Fibroblast of lung (primary cell): ENCODE data around the gene CHCHD1. TPM values are rescaled to one million over a fixed set of nuclear protein-coding genes. Genes with fewer than 3 reads are reported as not detected.
A peak's percentile ranks its signal among the peaks of the same experiment; 100 is the strongest.

Experiments
- DNase-seq, 2 donors: peaks; one replicate each; pipeline versions ENCODE4 v3.0.0 to v3.0.0-alpha.2; 2010; ENCODE audit warnings: low read depth in 2 of 2
- H2AFZ ChIP-seq: 2 replicates; pipeline ENCODE4 v1.5.1; 2012; ENCODE audit warnings: low read length, control low read depth, inconsistent platforms
- H3K27ac ChIP-seq: 2 replicates; pipeline ENCODE4 v1.5.1; 2011; ENCODE audit warnings: low read length, control low read depth; ENCODE audit not compliant: insufficient read depth
- H3K27me3 ChIP-seq: 2 replicates; pipeline ENCODE4 v1.5.1; 2011; ENCODE audit warnings: mild to moderate bottlenecking, low read length; ENCODE audit not compliant: control insufficient read depth, insufficient read depth
- H3K36me3 ChIP-seq: 2 replicates; pipeline ENCODE4 v1.5.1; 2011; ENCODE audit warnings: low read length; ENCODE audit not compliant: control insufficient read depth, insufficient read depth
- H3K4me1 ChIP-seq: 2 replicates; pipeline ENCODE4 v1.5.1; 2011; ENCODE audit warnings: low read length; ENCODE audit not compliant: control insufficient read depth, insufficient read depth; ENCODE audit errors: extremely low read depth
- H3K4me2 ChIP-seq: 2 replicates; pipeline ENCODE4 v1.5.1; 2011; ENCODE audit warnings: low read length, control low read depth; ENCODE audit not compliant: insufficient read depth; ENCODE audit errors: extremely low read depth
- H3K4me3 ChIP-seq, 4 experiments: fragments of 200-600 bp in 1 of 4; sonication (generic) in 1 of 4; replicated peaks in 1 of 4; 2 replicates each; pipeline ENCODE4 v1.5.1; 2011 to 2016; ENCODE audit warnings: low read length in 4 of 4, low read depth in 3 of 4, mild to moderate bottlenecking in 3 of 4, control low read depth in 2 of 4, inconsistent platforms in 1 of 4, mixed read lengths in 1 of 4; ENCODE audit not compliant: insufficient read depth in 1 of 4; ENCODE audit errors: control extremely low read depth in 1 of 4
- H3K79me2 ChIP-seq: 2 replicates; pipeline ENCODE4 v1.5.1; 2012; ENCODE audit warnings: mild to moderate bottlenecking, low read length, inconsistent platforms; ENCODE audit not compliant: control insufficient read depth, insufficient read depth
- H3K9ac ChIP-seq: 2 replicates; pipeline ENCODE4 v1.5.1; 2011; ENCODE audit warnings: mild to moderate bottlenecking, low read length, control low read depth; ENCODE audit not compliant: insufficient read depth
- H3K9me3 ChIP-seq: 2 replicates; pipeline ENCODE4 v1.5.1; 2012; ENCODE audit warnings: low read depth, low read length; ENCODE audit not compliant: control insufficient read depth, insufficient read depth
- H4K20me1 ChIP-seq: 2 replicates; pipeline ENCODE4 v1.5.1; 2011; ENCODE audit warnings: low read length; ENCODE audit not compliant: control insufficient read depth, insufficient read depth; ENCODE audit errors: extremely low read depth
- CTCF ChIP-seq, 2 donors: IDR thresholded peaks in 1 of 2; conservative IDR thresholded peaks in 1 of 2; 1 replicate in 1 of 2; 2 replicates in 1 of 2; pipeline ENCODE4 v1.5.1; 2011 to 2012; ENCODE audit warnings: low read length in 2 of 2, control low read depth in 1 of 2, inconsistent platforms in 1 of 2, low read depth in 1 of 2, mild to moderate bottlenecking in 1 of 2
- EZH2 ChIP-seq: IDR thresholded peaks from 2 replicates; pipeline ENCODE4 v1.5.1; 2012; ENCODE audit warnings: low read length, control low read depth, mild to moderate bottlenecking; ENCODE audit errors: missing control alignments
- polyA plus RNA-seq, 2 donors: library from polyadenylated mRNA; depleted of rRNA in 1 of 2; stranded (reverse) in 1 of 2; unstranded in 1 of 2; fragments of >200 nt; gene quantifications; 2 replicates each; pipeline ENCODE4 v1.2.1, GENCODE V29; 2011 to 2012; ENCODE audit warnings: missing spikeins in 1 of 2
- total RNA-seq: library from RNA; depleted of rRNA; stranded (reverse); fragments of >200 nt; gene quantifications from 2 replicates; pipeline ENCODE4 v1.2.1, GENCODE V29; 2014

The CHCHD1 gene
- total and polyA plus RNA-seq, 2 donors (not counting 1 experiment from before 2014, with no cell fraction given) = 21.3 to 31.0 TPM

GRCh38 chr10:73742454-73742734, 39.5 kb upstream of the CHCHD1 start:
- no peak overlapping the region for H3K4me3 ChIP-seq
- no peaks in the 10 kb centered on the region for H3K9me3 ChIP-seq
- DNase-seq = no peak
- H3K4me2 ChIP-seq = no peak overlapping the region
- peaks cover 8% of the 10 kb centered on the region for H3K36me3 ChIP-seq
- TF ChIP-seq CTCF (conservative IDR thresholded peaks at IDR 0.05 in 1 of 2, IDR thresholded peaks at IDR 0.05 in 1 of 2; ENCODE audit: low read depth in 1 of 2, low read length in 2 of 2) = no peak
- TF ChIP-seq EZH2 = no peak
- no peaks in the 10 kb centered on the region for H3K27me3 ChIP-seq
- H3K4me1 ChIP-seq = no peaks in the 10 kb centered on the region
- H2AFZ ChIP-seq = no peak overlapping the region
- H4K20me1 ChIP-seq = no peaks in the 10 kb centered on the region
- no peak overlapping the region for H3K9ac ChIP-seq
- H3K27ac ChIP-seq = no peak overlapping the region
- peaks cover 42% of the 10 kb centered on the region for H3K79me2 ChIP-seq

GRCh38 chr10:73743327-73743904, 38.4 kb upstream of the CHCHD1 start:
- peak overlapping the region; percentile 70 for H3K4me2 ChIP-seq
- H3K27ac ChIP-seq = peak overlapping the region; percentile 93
- H3K27me3 ChIP-seq = no peaks in the 10 kb centered on the region
- peaks cover 8% of the 10 kb centered on the region for H3K36me3 ChIP-seq
- TF ChIP-seq CTCF (conservative IDR thresholded peaks at IDR 0.05 in 1 of 2, IDR thresholded peaks at IDR 0.05 in 1 of 2; ENCODE audit: low read depth in 1 of 2, low read length in 2 of 2) = no peak
- TF ChIP-seq EZH2 = no peak
- no peaks in the 10 kb centered on the region for H3K4me1 ChIP-seq
- peak overlapping the region; percentile 86 for H3K9ac ChIP-seq
- peaks cover 44% of the 10 kb centered on the region for H3K79me2 ChIP-seq
- no peaks in the 10 kb centered on the region for H4K20me1 ChIP-seq
- H3K9me3 ChIP-seq = no peaks in the 10 kb centered on the region
- H2AFZ ChIP-seq = no peak overlapping the region
- H3K4me3 ChIP-seq = peak overlapping the region; percentile 85 to 99 (median 94)
- no peak for DNase-seq

GRCh38 chr10:73743905-73744663, 37.8 kb upstream of the CHCHD1 start, which contains the start of gene SEC24C:
SEC24C (plus strand) TSS chr10:73744372; CDS start chr10:73746833, 2,461 bp downstream.
- Histone ChIP-seq H3K27ac (peak within 1 kb of the TSS; percentile 93), H3K9me3 (no peaks in the 10 kb centered on the region), H3K9ac (peak within 1 kb of the TSS; percentile 86), H3K4me2 (peak within 1 kb of the TSS; percentile 86), H4K20me1 (no peaks in the 10 kb centered on the region), H3K27me3 (no peaks in the 10 kb centered on the region), H3K79me2 (peaks cover 47% of the 10 kb centered on the region), H3K4me1 (no peaks in the 10 kb centered on the region), H3K4me3 (peak within 1 kb of the TSS; percentile 85 to 99 (median 94)), H2AFZ (peak within 1 kb of the TSS; percentile 74), H3K36me3 (peaks cover 8% of the 10 kb centered on the region)
- TF ChIP-seq CTCF (conservative IDR thresholded peaks at IDR 0.05 in 1 of 2, IDR thresholded peaks at IDR 0.05 in 1 of 2; ENCODE audit: low read depth in 1 of 2, low read length in 2 of 2) (no peak), EZH2 (no peak)
- peak; percentile 93 to 97 for DNase-seq
